Neuronal stem cell (in vitro differentiated cells): ENCODE data around the gene SCN1A.

Experiments used
- DNase-seq: peaks from one replicate; pipeline ENCODE4 v3.0.0-alpha.2; 2013; ENCODE audit warnings: low spot score
- H2AFZ ChIP-seq: one replicate; pipeline ENCODE4 v1.6.1; 2013; ENCODE audit warnings: mild to moderate bottlenecking, low read length, inconsistent platforms
- H2AK5ac ChIP-seq: 2 replicates; pipeline ENCODE4 v1.6.1; 2013; ENCODE audit warnings: low read depth, mild to moderate bottlenecking, inconsistent platforms, low read length, moderate library complexity, mixed read lengths
- H2BK120ac ChIP-seq: 2 replicates; pipeline ENCODE4 v1.6.1; 2013; ENCODE audit warnings: low read depth, mild to moderate bottlenecking, inconsistent platforms, low read length, moderate library complexity, mixed read lengths
- H2BK12ac ChIP-seq: one replicate; pipeline ENCODE4 v1.6.1; 2013; ENCODE audit warnings: low read length, inconsistent platforms
- H2BK15ac ChIP-seq: 2 replicates; pipeline ENCODE4 v1.6.1; 2013; ENCODE audit warnings: mild to moderate bottlenecking, low read length, inconsistent platforms, mixed read lengths
- H2BK5ac ChIP-seq: one replicate; pipeline ENCODE4 v1.6.1; 2013; ENCODE audit warnings: inconsistent platforms, mild to moderate bottlenecking, low read length, moderate library complexity
- H3K14ac ChIP-seq: one replicate; pipeline ENCODE4 v1.6.1; 2013; ENCODE audit warnings: low read length, inconsistent platforms
- H3K18ac ChIP-seq: 2 replicates; pipeline ENCODE4 v1.6.1; 2013; ENCODE audit warnings: low read length, inconsistent platforms
- H3K23ac ChIP-seq: 2 replicates; pipeline ENCODE4 v1.6.1; 2013; ENCODE audit warnings: low read depth, mild to moderate bottlenecking, mixed read lengths, low read length, inconsistent platforms; ENCODE audit not compliant: poor library complexity
- H3K27ac ChIP-seq: replicated peaks from 3 replicates; pipeline ENCODE4 v1.5.1; 2013; ENCODE audit warnings: low read length, inconsistent platforms
- H3K27me3 ChIP-seq, 3 experiments: 2 replicates each; pipeline ENCODE4 v1.6.1; 2013; ENCODE audit warnings: low read length in 3 of 3, mild to moderate bottlenecking in 2 of 3, inconsistent platforms in 1 of 3, low read depth in 1 of 3, mixed read lengths in 1 of 3, moderate library complexity in 1 of 3; ENCODE audit not compliant: control insufficient read depth in 3 of 3, insufficient read depth in 3 of 3
- H3K36me3 ChIP-seq, 2 donors: replicated peaks in 1 of 2; 2 replicates each; pipeline ENCODE4 v1.6.1; 2013; ENCODE audit warnings: low read length in 2 of 2; ENCODE audit not compliant: control insufficient read depth in 2 of 2, insufficient read depth in 2 of 2
- H3K4ac ChIP-seq: 2 replicates; pipeline ENCODE4 v1.6.1; 2013; ENCODE audit warnings: inconsistent platforms, mild to moderate bottlenecking, low read length, moderate library complexity
- H3K4me1 ChIP-seq, 2 donors: 1 replicate in 1 of 2; 2 replicates in 1 of 2; pipeline ENCODE4 v1.6.1; 2013; ENCODE audit warnings: low read length in 2 of 2, low read depth in 1 of 2; ENCODE audit not compliant: control insufficient read depth in 2 of 2, insufficient read depth in 1 of 2
- H3K4me2 ChIP-seq: one replicate; pipeline ENCODE4 v1.6.1; 2013; ENCODE audit warnings: mild to moderate bottlenecking, low read length, inconsistent platforms; ENCODE audit not compliant: insufficient read depth, poor library complexity, severe bottlenecking
- H3K4me3 ChIP-seq, 2 donors: 2 replicates each; pipeline ENCODE4 v1.5.1; 2013; ENCODE audit warnings: low read length in 2 of 2, mild to moderate bottlenecking in 2 of 2, inconsistent platforms in 1 of 2, moderate library complexity in 1 of 2
- H3K79me1 ChIP-seq: one replicate; pipeline ENCODE4 v1.6.1; 2013; ENCODE audit warnings: low read depth, mild to moderate bottlenecking, inconsistent platforms, low read length, moderate library complexity
- H3K9ac ChIP-seq: one replicate; pipeline ENCODE4 v1.6.1; 2013; ENCODE audit warnings: mild to moderate bottlenecking, low read depth, low read length, inconsistent platforms; ENCODE audit not compliant: poor library complexity
- H3K9me3 ChIP-seq, 2 donors: replicated peaks in 1 of 2; 2 replicates each; pipeline versions ENCODE3 to v1.6.1; 2013; ENCODE audit warnings: low read length in 2 of 2, mild to moderate bottlenecking in 2 of 2, inconsistent platforms in 1 of 2, low read depth in 1 of 2, mixed read lengths in 1 of 2, moderate library complexity in 1 of 2; ENCODE audit not compliant: control insufficient read depth in 2 of 2, insufficient read depth in 1 of 2
- H4K8ac ChIP-seq: one replicate; pipeline ENCODE4 v1.6.1; 2013; ENCODE audit warnings: low read depth, mild to moderate bottlenecking, inconsistent platforms, low read length, moderate library complexity
- H4K91ac ChIP-seq: one replicate; pipeline ENCODE4 v1.6.1; 2013; ENCODE audit warnings: low read length, low read depth, mild to moderate bottlenecking, inconsistent platforms; ENCODE audit not compliant: poor library complexity
- WGBS, 2 donors: extraction: QIAGEN DNeasy Blood & Tissue Kit; methylation state at CpG; one replicate each; pipeline ENCODE4 v1.1.7; 2013; ENCODE audit warnings: missing lambda C conversion rate in 2 of 2, mixed read lengths in 1 of 2; ENCODE audit not compliant: insufficient read length in 2 of 2, insufficient replicate concordance in 1 of 2; ENCODE audit errors: extremely low coverage in 2 of 2; 5-methylcytosine and 5-hydroxymethylcytosine counted together

The SCN1A gene

DNA sequence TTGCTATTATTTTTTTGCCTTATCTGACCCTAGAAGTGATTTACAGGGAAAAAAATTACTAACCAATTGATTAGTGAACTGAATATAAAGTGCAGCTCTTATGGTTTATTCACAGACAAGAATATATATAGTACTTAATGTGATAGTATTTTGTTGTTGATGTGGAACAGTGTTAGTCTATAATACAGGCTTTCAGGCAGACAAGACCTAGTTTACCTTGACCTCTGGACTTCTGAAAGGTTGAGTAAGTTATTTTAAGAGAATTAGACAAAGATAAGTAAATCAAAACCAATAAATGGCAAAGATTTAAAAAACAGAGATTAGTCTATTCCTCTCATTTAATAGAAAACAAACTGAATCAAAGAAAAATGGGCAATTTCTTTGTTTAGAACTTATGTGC, 46.0 kb downstream of the SCN1A start:
- Histone ChIP-seq H3K27ac (no peak overlapping the region), H3K18ac (no peak overlapping the region), H2BK15ac (no peak overlapping the region), H3K9ac (no peak overlapping the region), H2BK120ac (no peak overlapping the region), H3K36me3 (no peaks in the 10 kb centered on the region), H3K23ac (no peak overlapping the region), H4K91ac (no peak overlapping the region), H3K4me3 (no peak overlapping the region), H3K14ac (no peak overlapping the region), H2AK5ac (no peak overlapping the region), H3K9me3 (no peaks in the 10 kb centered on the region), H3K4ac (no peak overlapping the region), H3K4me2 (no peak overlapping the region), H3K27me3 (no peaks in the 10 kb centered on the region), H2AFZ (no peak overlapping the region), H3K79me1 (no peaks in the 10 kb centered on the region), H4K8ac (no peak overlapping the region), H3K4me1 (peaks cover 3 to 6% of the 10 kb centered on the region in 2 donors), H2BK5ac (no peak overlapping the region), H2BK12ac (no peak overlapping the region)
- DNase-seq = no peak

- Histone ChIP-seq H2BK120ac (no peak overlapping the region), H3K18ac (no peak overlapping the region), H3K23ac (no peak overlapping the region), H4K91ac (no peak overlapping the region), H3K4me2 (no peak overlapping the region), H3K9ac (no peak overlapping the region), H4K8ac (no peak overlapping the region), H2AK5ac (no peak overlapping the region), H2BK12ac (no peak overlapping the region), H3K79me1 (no peaks in the 10 kb centered on the region), H3K9me3 (no peaks in the 10 kb centered on the region), H3K4me1 (peaks cover 3 to 6% of the 10 kb centered on the region in 2 donors), H3K27me3 (no peaks in the 10 kb centered on the region), H2AFZ (peak overlapping the region; percentile 39), H3K14ac (no peak overlapping the region), H2BK15ac (no peak overlapping the region), H2BK5ac (no peak overlapping the region), H3K27ac (no peak overlapping the region), H3K4me3 (no peak overlapping the region), H3K36me3 (no peaks in the 10 kb centered on the region), H3K4ac (no peak overlapping the region)
- DNase-seq = no peak
- WGBS, 2 donors = no CpG with 5 or more reads among the region's 4 CpGs
Observed at GRCh38 chr2:166081131-166081632, 46.6 kb downstream of the SCN1A start.

- no peak for DNase-seq
- Histone ChIP-seq H3K36me3 (no peaks in the 10 kb centered on the region), H3K27me3 (no peaks in the 10 kb centered on the region), H3K14ac (no peak overlapping the region), H3K4me3 (no peak overlapping the region), H2BK15ac (no peak overlapping the region), H2AK5ac (no peak overlapping the region), H2BK12ac (no peak overlapping the region), H3K4me2 (no peak overlapping the region), H3K4ac (no peak overlapping the region), H3K18ac (no peak overlapping the region), H3K23ac (no peak overlapping the region), H3K79me1 (no peaks in the 10 kb centered on the region), H3K9me3 (no peaks in the 10 kb centered on the region), H3K27ac (no peak overlapping the region), H2BK5ac (no peak overlapping the region), H4K91ac (no peak overlapping the region), H2BK120ac (no peak overlapping the region), H2AFZ (no peak overlapping the region), H3K9ac (no peak overlapping the region), H3K4me1 (no peaks in the 10 kb centered on the region), H4K8ac (no peak overlapping the region)
- WGBS, 2 donors = no CpG with 5 or more reads among the region's 2 CpGs
Observed at GRCh38 chr2:166074430-166074829, 53.4 kb downstream of the SCN1A start.

DNA sequence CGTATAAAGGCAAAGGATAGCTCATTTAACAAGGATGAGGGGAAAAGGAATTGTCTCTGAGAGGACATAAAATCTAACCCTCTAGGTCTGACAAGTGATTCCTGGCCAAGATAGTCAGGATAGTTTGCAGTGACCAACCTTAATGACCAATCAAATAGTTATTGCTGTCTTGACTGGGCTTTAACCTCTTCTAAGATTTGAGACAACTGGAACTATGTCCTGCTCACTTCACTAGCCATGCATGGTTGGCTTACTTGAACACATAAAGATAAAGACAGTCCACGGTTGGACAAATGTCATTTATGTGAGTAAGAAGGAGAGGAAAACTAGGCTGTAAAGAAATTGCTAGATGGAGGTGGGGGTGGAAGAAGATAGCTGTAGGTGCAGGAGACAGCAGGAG, 53.8 kb downstream of the SCN1A start:
- no peaks in the 10 kb centered on the region for H3K36me3 ChIP-seq
- H2BK120ac ChIP-seq = no peak overlapping the region
- no CpG with 5 or more reads among the region's 2 CpGs for WGBS, 2 donors
- no peak overlapping the region for H2BK15ac ChIP-seq
- no peak overlapping the region for H2AFZ ChIP-seq
- H2AK5ac ChIP-seq = no peak overlapping the region
- H3K4me3 ChIP-seq = no peak overlapping the region
- no peaks in the 10 kb centered on the region for H3K4me1 ChIP-seq
- no peak overlapping the region for H3K4ac ChIP-seq
- H3K14ac ChIP-seq = no peak overlapping the region
- H2BK5ac ChIP-seq = no peak overlapping the region
- no peak overlapping the region for H4K8ac ChIP-seq
- H3K27me3 ChIP-seq = no peaks in the 10 kb centered on the region
- H3K18ac ChIP-seq = no peak overlapping the region
- H2BK12ac ChIP-seq = no peak overlapping the region
- H3K27ac ChIP-seq = no peak overlapping the region
- no peak for DNase-seq
- H3K4me2 ChIP-seq = no peak overlapping the region
- H3K23ac ChIP-seq = no peak overlapping the region
- no peaks in the 10 kb centered on the region for H3K9me3 ChIP-seq
- H3K79me1 ChIP-seq = no peaks in the 10 kb centered on the region
- H4K91ac ChIP-seq = no peak overlapping the region
- H3K9ac ChIP-seq = no peak overlapping the region
